Cardiac atrium fibroblast (primary cell): ENCODE results near the gene SMYD1. TPM values are rescaled to one million over a fixed set of nuclear protein-coding genes. Genes with fewer than 3 reads are reported as not detected.

Experiments
- total RNA-seq: library from RNA; depleted of rRNA; stranded (reverse); fragments of >200 nt; gene quantifications from 2 replicates; pipeline ENCODE4 v1.2.3, GENCODE V29; 2015

The SMYD1 gene
- not detected in 2 replicates for total RNA-seq

DNA sequence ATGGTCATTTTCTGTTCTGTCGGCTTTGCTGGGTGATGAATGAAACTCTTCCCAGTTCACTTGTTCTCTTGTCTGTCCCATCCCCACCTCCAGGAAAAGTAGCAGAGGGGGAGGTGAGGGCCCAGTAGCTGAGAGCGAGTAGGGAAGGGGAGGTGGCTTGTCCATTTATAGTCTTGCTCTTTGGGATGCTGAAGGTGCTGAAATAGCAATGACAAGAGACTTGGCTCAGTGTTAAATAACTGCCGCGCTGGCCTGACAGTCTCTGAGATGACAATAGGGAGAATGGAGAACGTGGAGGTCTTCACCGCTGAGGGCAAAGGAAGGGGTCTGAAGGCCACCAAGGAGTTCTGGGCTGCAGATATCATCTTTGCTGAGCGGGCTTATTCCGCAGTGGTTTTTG lies at the start of gene SMYD1:
Gene SMYD1 (plus strand): TSS at position 228 of the 400 bp plus-strand sequence. CDS start 40 bp downstream, at position 268.

GRCh38 chr2:88055371-88056128 lies 12.1 kb upstream of the SMYD1 start, which contains the start of gene KRCC1:
KRCC1 (minus strand) TSS chr2:88055783; CDS start chr2:88028563, 27,220 bp downstream.

GRCh38 chr2:88127888-88128653 lies 60.4 kb downstream of the SMYD1 start, which contains the start of gene FABP1:
FABP1 (minus strand) TSS chr2:88128062; CDS start chr2:88128017, 45 bp downstream.

Other genes with a start within 250 kb of the SMYD1 start
- 2.2 and 2.8 TPM in 2 replicates for gene RGPD2, start 242.0 kb upstream of the SMYD1 start, total RNA-seq
- not detected in 2 replicates for gene RNU2-63P, start 51.3 kb upstream of the SMYD1 start, total RNA-seq
- gene KRCC1, start 12.0 kb upstream of the SMYD1 start, total RNA-seq = 24.9 and 28.0 TPM in 2 replicates
- gene FABP1, start 60.2 kb downstream of the SMYD1 start, total RNA-seq = not detected in 2 replicates
- gene THNSL2, start 102.5 kb downstream of the SMYD1 start, total RNA-seq = 3.4 and 5.1 TPM in 2 replicates